ENCODE data around the gene RABAC1.
"Not testable (repeated sequence)": the region's sequence is repeated elsewhere in the genome, so short reads cannot be mapped to it uniquely, and the experiment has no call there.

RABAC1 gene

GRCh38 chr19:41944336-41944735 lies 14.8 kb downstream of the RABAC1 start:
- no peak for DNase-seq

- DNase-seq: no peak
These were observed 17.5 kb downstream of the RABAC1 start for GRCh38 chr19:41941410-41942202.

GRCh38 chr19:41940731-41941409 lies 18.3 kb downstream of the RABAC1 start:
- DNase-seq: no peak

GRCh38 chr19:41939861-41940730 lies 19.0 kb downstream of the RABAC1 start:
- peak; percentile 33 for DNase-seq

GRCh38 chr19:41939209-41939608 lies 19.9 kb downstream of the RABAC1 start:
- not testable (repeated sequence) for DNase-seq

GRCh38 chr19:41937525-41938468 lies 21.3 kb downstream of the RABAC1 start:
- DNase-seq: no peak

- DNase-seq: no peak
These were observed 22.2 kb downstream of the RABAC1 start for GRCh38 chr19:41936961-41937360.

GRCh38 chr19:41936416-41936850 lies 22.7 kb downstream of the RABAC1 start:
- no peak for DNase-seq

GRCh38 chr19:41935760-41936415 lies 23.2 kb downstream of the RABAC1 start:
- no peak for DNase-seq

- DNase-seq: peak; percentile 52
These were observed 24.2 kb downstream of the RABAC1 start for GRCh38 chr19:41934849-41935374.

GRCh38 chr19:41933693-41934426 lies 25.3 kb downstream of the RABAC1 start:
- DNase-seq: no peak

GRCh38 chr19:41932720-41933332 lies 26.3 kb downstream of the RABAC1 start:
- no peak for DNase-seq

GRCh38 chr19:41932259-41932719 lies 26.8 kb downstream of the RABAC1 start:
- DNase-seq: no peak

GRCh38 chr19:41930926-41931592 lies 28.1 kb downstream of the RABAC1 start:
- DNase-seq: no peak

GRCh38 chr19:41930322-41930722 lies 28.8 kb downstream of the RABAC1 start:
- DNase-seq: no peak

- DNase-seq: no peak
These were observed 29.5 kb downstream of the RABAC1 start for GRCh38 chr19:41929536-41930071.

- no peak for DNase-seq
These were observed 30.2 kb downstream of the RABAC1 start for GRCh38 chr19:41928754-41929535.

- DNase-seq: peak; percentile 19
These were observed 30.9 kb downstream of the RABAC1 start, which contains the start of gene ERFL for GRCh38 chr19:41928221-41928683. TSS of gene ERFL (minus strand) at chr19:41928449. CDS start at chr19:41912919, 15,530 bp downstream.
